H1 (cell line): Measurements from ENCODE around the gene DRC1. TPM values are rescaled to one million over a fixed set of nuclear protein-coding genes. Genes with fewer than 3 reads are reported as not detected.

ENCODE experiments used
- ATF3 ChIP-seq: IDR thresholded peaks from 2 replicates; pipeline ENCODE4 v1.6.1; 2011; ENCODE audit warnings: low read depth, mild to moderate bottlenecking, low read length; ENCODE audit not compliant: insufficient read depth
- BRCA1 ChIP-seq: IDR thresholded peaks from 2 replicates; pipeline ENCODE4 v1.6.1; 2012; ENCODE audit warnings: low read depth, low read length, improper control_type of control experiment
- CEBPB ChIP-seq: IDR thresholded peaks from 2 replicates; pipeline ENCODE4 v1.6.1; 2012; ENCODE audit warnings: low read depth, low read length
- CHD1 ChIP-seq: IDR thresholded peaks from 2 replicates; pipeline ENCODE4 v1.6.1; 2012; ENCODE audit warnings: low read depth, low read length, improper control_type of control experiment
- EP300 ChIP-seq, 2 experiments: IDR thresholded peaks; 1 replicate in 1 of 2; 2 replicates in 1 of 2; pipeline ENCODE4 v1.6.1; 2011 to 2012; ENCODE audit warnings: low read depth in 2 of 2, low read length in 2 of 2, mild to moderate bottlenecking in 2 of 2, borderline replicate concordance in 1 of 2, inconsistent platforms in 1 of 2, moderate library complexity in 1 of 2
- EZH2 ChIP-seq: fragments of 200-600 bp; sonication (generic); IDR thresholded peaks from 2 replicates; pipeline ENCODE4 v1.7.1; 2012; ENCODE audit warnings: low read depth, mild to moderate bottlenecking, moderate library complexity, low read length, inconsistent platforms; ENCODE audit not compliant: severe bottlenecking
- MAFK ChIP-seq: IDR thresholded peaks from 2 replicates; pipeline ENCODE4 v1.6.1; 2012; ENCODE audit warnings: low read depth, mild to moderate bottlenecking, improper control_type of control experiment, low read length
- polyA plus RNA-seq, 7 experiments: library from polyadenylated mRNA; depleted of rRNA in 3 of 7; stranded (reverse) in 5 of 7; unstranded in 2 of 7; fragments of >200 nt in 5 of 7; fragments of 200-250 nt in 2 of 7; gene quantifications; 1 replicate in 5 of 7; 2 replicates in 1 of 7; 4 replicates in 1 of 7; pipeline versions ENCODE4 v1.2.1 to v1.2.3, GENCODE V29; 2011 to 2013; ENCODE audit warnings: missing spikeins in 2 of 7, mixed read lengths in 2 of 7
- total RNA-seq: library from RNA; stranded (reverse); fragmentation: NEBNext Ultra II Directional; extraction: Animal tissue kit (Norgen Biotek cat#: 25700); gene quantifications from 2 replicates; pipeline ENCODE4 v1.2.1, GENCODE V29; 2021

The DRC1 gene
- total and polyA plus RNA-seq, 2 of the 8 experiments (the other 6 are each of a cell fraction or from before 2014, with no cell fraction given), result 0.08 TPM; not detected in 1

- TF ChIP-seq EZH2, result no peak
- no peak for TF ChIP-seq BRCA1
- TF ChIP-seq CEBPB, result no peak
- TF ChIP-seq EP300 (IDR thresholded peaks at IDR 0.05; ENCODE audit: borderline replicate concordance in 1 of 2, low read depth in 2 of 2, low read length in 2 of 2), result no peak
- TF ChIP-seq ATF3, result no peak
- TF ChIP-seq CHD1, result no peak
- TF ChIP-seq MAFK, result no peak
- TF ChIP-seq, all 59 proteins: peak for 0
These were observed 104.6 kb downstream of the DRC1 start (continued) for GRCh38 chr2:26506279-26506678.

Other genes with a start within 250 kb of the DRC1 start
- 19.9 and 23.0 TPM in 2 replicates for gene GAREM2, start 228.8 kb upstream of the DRC1 start, total RNA-seq
- gene GAREM2, start 228.8 kb upstream of the DRC1 start, polyA plus RNA-seq (2011; rRNA removed), result 19.9 and 26.8 TPM in 2 replicates
- gene HADHA, start 157.3 kb upstream of the DRC1 start, total RNA-seq, result 126 and 131 TPM in 2 replicates
- 52.7 and 64.6 TPM in 2 replicates for gene HADHA, start 157.3 kb upstream of the DRC1 start, polyA plus RNA-seq (2011; rRNA removed)
- 52.3 and 57.3 TPM in 2 replicates for gene HADHB, start 157.0 kb upstream of the DRC1 start, total RNA-seq
- gene HADHB, start 157.0 kb upstream of the DRC1 start, polyA plus RNA-seq (2011; rRNA removed), result 39.2 and 47.7 TPM in 2 replicates
- 54.8 and 63.8 TPM in 2 replicates for gene SELENOI, start 55.8 kb upstream of the DRC1 start, total RNA-seq
- 15.9 and 22.2 TPM in 2 replicates for gene SELENOI, start 55.8 kb upstream of the DRC1 start, polyA plus RNA-seq (2011; rRNA removed)
- gene ADGRF3, start 55.1 kb upstream of the DRC1 start, total RNA-seq, result 0.69 and 0.75 TPM in 2 replicates
- 0.31 and 0.54 TPM in 2 replicates for gene ADGRF3, start 55.1 kb upstream of the DRC1 start, polyA plus RNA-seq (2011; rRNA removed)
- not detected in 2 replicates for gene OTOF, start 76.2 kb downstream of the DRC1 start, total RNA-seq
- gene OTOF, start 76.2 kb downstream of the DRC1 start, polyA plus RNA-seq (2011; rRNA removed), result 0.06 TPM in 2 replicates
- not detected in 2 replicates for gene CIB4, start 239.4 kb downstream of the DRC1 start, total RNA-seq
- not detected in 2 replicates for gene CIB4, start 239.4 kb downstream of the DRC1 start, polyA plus RNA-seq (2011; rRNA removed)